GDM1 (cell line): Measurements from ENCODE around the gene ORAI3.
A peak's percentile ranks its signal among the peaks of the same experiment; 100 is the strongest.
"Not testable (repeated sequence)": the region's sequence is repeated elsewhere in the genome, so short reads cannot be mapped to it uniquely, and the experiment has no call there.

Source experiments
- DNase-seq: peaks from one replicate; lab custom pipeline; 2025; lab: John Stamatoyannopoulos, UW

The ORAI3 gene

DNA sequence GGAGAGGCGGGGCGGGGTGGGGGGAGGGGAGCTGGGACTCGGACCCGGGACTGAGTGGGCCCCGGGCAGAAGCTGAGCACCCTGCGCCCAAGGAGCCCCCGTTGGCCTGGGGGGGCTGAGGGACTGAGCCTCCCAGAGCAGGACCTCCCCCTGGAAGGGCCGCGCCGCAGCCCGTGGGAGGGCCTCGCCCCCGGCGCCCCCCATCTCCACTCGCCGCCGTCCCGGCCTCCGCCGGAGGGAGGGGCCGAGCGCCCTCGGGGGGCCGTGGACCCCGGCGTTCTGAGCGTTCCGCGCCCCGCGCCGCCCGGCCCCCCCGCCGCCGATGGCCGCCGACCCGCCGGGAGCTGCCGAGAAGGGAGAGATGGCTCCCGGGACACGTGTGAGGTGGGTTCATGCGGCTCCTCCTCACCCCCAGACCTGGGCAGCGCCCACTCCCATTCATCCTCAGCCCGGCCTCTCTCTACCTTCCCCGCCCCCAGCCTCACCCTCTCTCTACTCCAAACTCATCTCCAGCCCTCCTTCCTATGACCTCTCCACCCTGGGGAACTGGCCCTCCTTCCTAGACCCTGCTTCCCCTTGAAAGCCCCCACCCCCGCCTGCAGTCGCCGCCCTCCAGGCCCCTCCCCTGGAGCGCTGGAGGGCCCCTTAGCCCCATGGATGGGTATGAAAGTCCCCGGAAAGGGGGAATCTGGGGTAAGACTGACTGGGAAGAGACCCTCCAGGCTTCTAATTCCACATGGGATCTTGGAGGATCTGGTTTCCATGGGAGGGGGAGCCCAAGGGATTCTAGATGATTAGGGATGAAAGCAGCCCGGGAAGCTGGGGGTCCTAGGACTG lies 24.6 kb upstream of the ORAI3 start:
- DNase-seq = no peak

GRCh38 chr16:30924913-30925631 lies 23.8 kb upstream of the ORAI3 start:
- DNase-seq = no peak

DNA sequence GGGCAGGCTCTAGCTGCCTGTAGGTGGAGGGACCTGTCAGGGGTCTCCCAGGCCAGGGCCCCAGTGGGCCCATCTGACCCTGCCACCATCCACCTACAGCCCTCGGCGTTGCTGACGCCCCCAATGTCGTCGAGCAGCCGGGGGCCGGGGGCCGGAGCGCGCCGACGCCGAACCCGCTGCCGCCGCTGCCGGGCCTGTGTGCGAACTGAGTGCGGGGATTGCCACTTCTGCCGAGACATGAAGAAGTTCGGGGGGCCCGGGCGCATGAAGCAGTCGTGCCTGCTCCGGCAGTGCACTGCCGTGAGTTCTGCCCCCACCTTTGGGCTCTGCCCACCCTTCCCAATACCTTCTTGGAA lies 23.3 kb upstream of the ORAI3 start:
- no peak for DNase-seq

DNA sequence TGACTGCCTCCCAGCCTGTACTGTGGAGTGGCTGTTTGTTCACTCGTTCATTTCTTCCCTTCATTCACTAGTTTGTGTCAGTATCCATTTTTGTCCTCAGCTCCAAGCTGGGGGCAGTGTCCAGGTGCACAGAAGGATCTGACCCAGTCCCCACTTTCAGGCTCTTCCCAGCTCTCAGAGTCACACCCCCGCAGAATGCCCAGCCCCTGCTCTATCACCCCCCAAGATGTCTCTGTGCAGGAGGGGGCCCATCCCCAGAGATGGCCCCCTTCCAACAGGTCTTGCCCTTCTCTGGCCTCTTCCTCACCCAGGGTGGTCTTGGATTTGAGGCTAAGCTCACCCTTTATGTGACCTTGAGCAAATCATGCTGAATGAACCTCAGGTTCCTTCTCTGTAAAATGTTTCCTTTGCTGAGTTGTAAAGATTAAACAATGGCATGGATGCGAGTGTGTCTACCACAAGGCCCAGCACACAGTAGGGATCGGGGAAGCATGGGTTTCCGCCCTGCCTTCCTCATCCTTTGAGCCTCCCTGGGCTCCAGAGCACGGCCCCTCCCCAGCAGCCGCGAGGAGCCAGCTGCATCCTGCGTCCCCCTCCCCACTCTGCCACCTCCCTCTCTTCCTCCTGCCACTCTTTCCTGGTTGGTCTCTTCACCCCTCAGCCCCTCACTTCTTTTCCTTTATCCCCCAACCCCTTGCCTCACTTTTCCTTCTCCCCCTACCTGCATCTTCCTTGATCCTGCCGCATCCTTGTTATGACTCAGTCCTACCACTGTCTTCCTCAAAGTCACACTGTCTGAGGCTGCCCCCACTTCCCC lies 22.7 kb upstream of the ORAI3 start:
- DNase-seq = no peak

DNA sequence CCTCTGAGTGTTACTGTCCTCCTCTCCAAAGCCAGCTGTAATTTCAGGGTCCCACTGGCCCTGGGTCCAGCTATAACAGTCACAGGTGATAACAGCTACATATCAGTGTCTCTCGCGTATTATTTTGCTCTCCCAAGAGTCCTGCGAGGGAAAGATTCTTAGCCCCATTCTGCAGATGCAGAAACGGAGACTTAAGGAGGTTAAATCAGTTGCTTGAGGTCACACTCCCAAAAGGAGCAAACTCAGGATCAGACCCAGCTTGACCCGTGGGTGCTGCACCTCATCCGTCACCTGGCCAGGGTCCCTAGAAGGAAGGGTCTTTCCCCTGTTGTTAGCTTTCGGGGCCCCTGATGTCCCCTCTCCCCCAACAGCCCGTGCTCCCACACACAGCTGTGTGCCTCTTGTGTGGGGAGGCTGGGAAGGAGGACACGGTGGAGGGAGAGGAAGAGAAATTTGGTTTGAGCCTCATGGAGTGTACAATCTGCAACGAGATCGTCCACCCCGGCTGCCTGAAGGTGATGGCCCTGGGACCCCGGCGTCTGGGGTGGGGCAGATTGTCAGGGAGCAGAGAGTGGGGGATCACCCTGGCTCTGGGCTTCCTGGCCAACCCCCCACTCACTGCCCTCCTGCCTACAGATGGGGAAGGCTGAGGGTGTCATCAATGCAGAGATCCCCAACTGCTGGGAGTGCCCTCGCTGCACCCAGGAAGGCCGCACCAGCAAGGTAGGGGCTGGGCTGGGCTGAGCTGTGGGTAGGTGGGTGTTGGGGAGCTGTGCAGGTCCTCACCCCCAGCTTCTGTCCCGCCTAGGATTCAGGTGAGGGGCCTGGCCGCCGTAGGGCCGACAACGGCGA lies 21.7 kb upstream of the ORAI3 start:
- DNase-seq = no peak

GRCh38 chr16:30927789-30928378 lies 21.0 kb upstream of the ORAI3 start:
- no peak for DNase-seq

GRCh38 chr16:30928390-30928789 lies 20.5 kb upstream of the ORAI3 start:
- no peak for DNase-seq

DNA sequence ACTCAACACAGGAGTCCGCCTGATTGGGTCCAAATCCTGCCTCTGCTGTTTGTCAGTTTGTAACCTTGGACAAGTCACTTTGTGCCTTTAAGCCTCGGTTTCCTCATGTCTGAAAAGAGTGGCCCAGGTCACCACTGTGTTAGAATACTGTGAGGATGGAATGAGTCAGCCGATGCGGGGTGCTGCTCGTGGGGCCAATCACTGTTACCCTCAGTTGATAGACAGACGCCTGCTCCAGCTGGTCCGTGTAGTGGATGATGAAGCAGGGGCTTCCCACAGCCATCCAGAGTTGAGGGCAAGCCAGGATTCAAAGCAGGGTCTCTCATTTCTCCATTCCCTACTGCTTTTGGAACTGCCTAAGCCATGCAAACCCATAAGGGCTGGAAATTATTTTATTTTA lies 19.7 kb upstream of the ORAI3 start:
- no peak for DNase-seq

DNA sequence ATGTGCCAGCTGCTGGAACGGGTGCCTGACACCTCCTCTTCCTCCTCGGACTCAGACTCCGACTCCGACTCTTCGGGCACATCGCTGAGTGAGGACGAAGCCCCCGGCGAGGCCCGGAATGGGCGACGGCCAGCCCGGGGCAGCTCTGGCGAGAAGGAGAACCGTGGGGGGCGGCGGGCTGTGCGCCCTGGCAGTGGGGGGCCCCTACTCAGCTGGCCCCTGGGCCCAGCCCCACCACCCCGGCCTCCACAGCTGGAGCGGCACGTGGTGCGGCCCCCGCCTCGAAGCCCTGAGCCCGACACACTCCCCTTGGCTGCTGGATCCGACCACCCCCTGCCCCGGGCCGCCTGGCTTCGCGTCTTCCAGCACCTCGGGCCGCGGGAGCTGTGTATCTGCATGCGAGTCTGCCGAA lies 18.7 kb upstream of the ORAI3 start:
- no peak for DNase-seq

GRCh38 chr16:30931068-30931650 lies 17.7 kb upstream of the ORAI3 start:
- DNase-seq = no peak

DNA sequence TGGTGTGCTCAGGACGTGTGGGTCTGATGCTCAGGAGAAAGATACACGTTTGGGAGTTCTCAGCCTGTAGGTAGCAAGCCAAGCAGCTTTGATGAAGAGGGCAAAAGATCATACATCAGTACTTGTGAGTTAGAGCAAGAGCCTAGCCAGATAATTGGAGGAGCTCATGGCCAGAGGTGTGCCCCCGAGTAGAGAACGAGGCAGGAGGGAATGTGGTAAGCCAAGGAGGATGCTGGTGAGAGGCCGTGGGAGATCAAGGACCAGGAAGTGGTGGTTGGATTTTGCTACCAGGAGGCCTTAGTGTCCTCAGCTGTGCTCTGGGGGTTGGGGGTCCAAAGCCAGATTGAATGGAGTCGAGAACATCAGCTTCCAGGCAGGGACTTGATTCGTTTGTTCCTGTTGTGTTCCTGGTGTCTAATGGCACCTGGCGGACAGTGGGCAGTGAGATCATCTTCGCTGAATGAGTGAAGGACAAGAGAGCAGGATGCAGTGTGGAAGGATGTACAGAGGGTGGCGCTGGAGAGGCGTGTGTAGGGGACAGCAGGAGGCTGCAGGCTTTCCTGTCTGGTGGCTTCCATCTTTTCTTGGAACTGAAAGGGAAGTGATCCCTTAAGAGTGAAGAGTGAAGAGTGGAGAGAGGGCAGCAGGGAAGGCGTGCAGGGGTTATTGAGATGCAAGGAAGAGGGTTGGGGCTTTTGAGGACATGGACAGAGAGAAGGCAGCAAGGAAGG lies 13.9 kb upstream of the ORAI3 start:
- peak; percentile 45 for DNase-seq

DNA sequence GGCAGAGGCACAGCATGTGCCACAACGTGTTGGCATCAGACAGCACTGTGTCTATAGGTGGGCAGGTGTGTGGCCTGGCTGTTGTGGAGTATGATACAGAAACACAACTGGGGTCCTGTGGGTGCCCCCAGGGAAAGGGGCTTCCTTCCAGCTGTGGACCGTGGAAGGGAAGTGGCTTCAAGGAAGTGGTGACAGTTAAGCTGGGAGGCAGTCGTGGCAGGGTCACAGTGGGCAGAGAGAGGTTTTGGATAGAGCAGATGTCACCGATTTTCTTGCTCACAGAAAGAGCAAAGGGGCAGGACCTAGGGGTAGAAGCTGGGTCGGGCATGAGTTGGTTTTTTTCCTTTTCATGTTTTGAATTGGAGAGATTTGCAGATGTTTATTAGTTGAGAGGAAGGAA lies 11.2 kb upstream of the ORAI3 start:
- DNase-seq = peak; percentile 44

DNA sequence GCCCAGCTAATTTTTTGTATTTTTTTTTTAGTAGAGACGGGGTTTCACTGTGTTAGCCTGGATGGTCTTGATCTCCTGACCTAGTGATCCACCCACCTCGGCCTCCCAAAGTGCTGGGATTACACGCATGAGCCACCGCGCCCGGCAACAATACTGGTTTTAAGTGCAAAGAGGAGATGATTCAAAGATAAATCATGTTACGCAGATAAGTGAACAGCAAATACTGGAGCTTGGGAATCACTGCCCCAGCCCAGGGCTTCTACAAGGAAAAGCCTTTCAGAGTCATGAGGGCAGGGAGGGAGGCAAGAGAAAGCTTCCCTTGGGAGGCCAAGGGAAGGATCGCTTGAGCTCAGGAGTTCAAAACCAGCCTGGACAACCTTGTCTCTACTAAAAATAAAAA lies 9.3 kb upstream of the ORAI3 start:
- not testable (repeated sequence) for DNase-seq

- peak; percentile 7 for DNase-seq
These were observed 7.1 kb upstream of the ORAI3 start for GRCh38 chr16:30941600-30942425.

DNA sequence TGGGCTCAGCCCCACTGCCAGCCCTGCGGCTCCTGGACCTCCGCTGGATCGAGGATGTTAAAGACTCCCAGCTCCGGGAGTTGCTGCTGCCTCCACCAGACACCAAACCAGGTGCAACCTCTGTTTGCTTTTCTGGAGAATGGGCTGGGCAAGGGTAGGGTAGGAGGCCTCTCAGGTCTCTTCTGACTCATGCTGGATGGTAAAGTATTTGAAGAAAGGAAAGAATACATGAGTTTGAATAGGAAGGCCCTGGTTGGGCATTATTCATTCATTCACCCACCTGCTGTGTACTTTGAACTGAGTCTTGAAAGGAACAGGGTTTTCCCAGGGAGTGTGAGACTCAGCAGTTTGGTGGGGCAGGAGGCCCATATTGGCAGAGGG lies 6.5 kb upstream of the ORAI3 start:
- no peak for DNase-seq

- DNase-seq = no peak
These were observed 4.5 kb upstream of the ORAI3 start for GRCh38 chr16:30944352-30944751.

DNA sequence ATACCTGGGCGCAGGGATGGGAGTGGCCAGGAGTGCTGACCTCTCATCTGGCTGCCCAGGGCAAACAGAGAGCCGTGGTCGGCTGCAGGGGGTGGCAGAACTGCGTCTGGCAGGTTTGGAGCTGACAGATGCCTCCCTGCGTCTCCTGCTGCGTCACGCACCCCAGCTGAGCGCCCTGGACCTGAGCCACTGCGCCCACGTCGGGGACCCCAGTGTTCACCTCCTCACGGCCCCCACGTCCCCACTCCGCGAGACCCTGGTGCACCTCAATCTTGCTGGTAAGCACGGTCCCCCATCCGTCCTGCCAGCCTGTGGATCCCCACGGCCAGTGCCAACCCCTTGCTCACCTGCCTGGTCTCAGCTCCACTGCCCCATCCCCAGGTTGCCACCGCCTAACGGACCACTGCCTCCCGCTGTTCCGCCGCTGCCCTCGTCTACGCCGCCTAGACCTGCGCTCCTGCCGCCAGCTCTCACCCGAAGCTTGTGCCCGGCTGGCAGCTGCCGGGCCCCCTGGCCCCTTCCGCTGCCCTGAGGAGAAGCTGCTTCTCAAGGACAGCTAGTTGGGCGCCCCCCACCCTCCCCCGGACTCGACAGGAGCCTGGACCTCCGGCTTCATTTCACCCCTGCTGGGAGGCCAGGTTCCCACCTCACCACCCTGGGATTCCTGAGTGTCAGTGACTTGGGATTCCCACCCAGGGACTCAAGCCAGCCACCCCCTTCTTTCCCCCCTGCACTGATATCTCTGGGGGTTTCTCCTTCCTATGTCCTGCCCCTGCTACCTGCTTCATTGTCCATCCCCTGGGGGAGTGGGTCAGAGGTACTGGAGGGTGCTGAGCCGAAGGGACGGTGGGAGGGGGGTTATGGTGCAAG lies 2.0 kb upstream of the ORAI3 start:
- DNase-seq = no peak

GRCh38 chr16:30947541-30947858 lies 1.4 kb upstream of the ORAI3 start:
- DNase-seq = no peak
